Spinal cord (tissue), 10 donors: ENCODE results near the gene MRGPRD. TPM values are rescaled to one million over a fixed set of nuclear protein-coding genes. Genes with fewer than 3 reads are reported as not detected.
"Not testable (repeated sequence)": the region's sequence is repeated elsewhere in the genome, so short reads cannot be mapped to it uniquely, and the experiment has no call there.

Experiments used
- DNase-seq, 6 donors: peaks; one replicate each; pipeline versions ENCODE4 v3.0.0 to v3.0.0-alpha.2; 2013 to 2015; ENCODE audit warnings: low spot score in 6 of 6, low read depth in 4 of 6
- H3K27ac ChIP-seq: one replicate; pipeline ENCODE4 v1.5.1; 2013; ENCODE audit warnings: low read depth, low read length, control low read depth
- H3K27me3 ChIP-seq: one replicate; pipeline ENCODE4 v1.6.1; 2013; ENCODE audit warnings: low read length; ENCODE audit not compliant: control insufficient read depth, insufficient read depth
- H3K36me3 ChIP-seq: one replicate; pipeline ENCODE4 v1.6.1; 2013; ENCODE audit warnings: low read length; ENCODE audit not compliant: control insufficient read depth, insufficient read depth
- H3K4me1 ChIP-seq: one replicate; pipeline ENCODE4 v1.6.1; 2013; ENCODE audit warnings: low read length; ENCODE audit not compliant: control insufficient read depth, insufficient read depth
- H3K4me3 ChIP-seq: one replicate; pipeline ENCODE4 v1.5.1; 2013; ENCODE audit warnings: low read depth, low read length, control low read depth
- H3K9me3 ChIP-seq: one replicate; pipeline ENCODE4 v1.6.1; 2013; ENCODE audit warnings: low read length; ENCODE audit not compliant: control insufficient read depth, insufficient read depth
- WGBS: methylation state at CpG from one replicate; pipeline ENCODE4 v1.1.5; 2013; ENCODE audit warnings: missing lambda C conversion rate; ENCODE audit not compliant: insufficient coverage; 5-methylcytosine and 5-hydroxymethylcytosine counted together
- polyA plus RNA-seq, 2 donors: library from polyadenylated mRNA; unstranded; fragments of 120-200 nt; gene quantifications; one replicate each; pipeline ENCODE4 v1.2.1, GENCODE V29; 2013; ENCODE audit not compliant: insufficient read length in 2 of 2
- total RNA-seq, 2 donors: library from RNA; depleted of rRNA in 1 of 2; stranded (reverse); fragments of 120-200 nt in 1 of 2; fragments of >200 nt in 1 of 2; gene quantifications; one replicate each; pipeline versions ENCODE4 v1.2.3 to v1.2.4, GENCODE V29; 2013 to 2014
- donor health status: healthy.

MRGPRD gene
- total and polyA plus RNA-seq, 4 donors = 0.89 TPM; not detected in 3

DNA sequence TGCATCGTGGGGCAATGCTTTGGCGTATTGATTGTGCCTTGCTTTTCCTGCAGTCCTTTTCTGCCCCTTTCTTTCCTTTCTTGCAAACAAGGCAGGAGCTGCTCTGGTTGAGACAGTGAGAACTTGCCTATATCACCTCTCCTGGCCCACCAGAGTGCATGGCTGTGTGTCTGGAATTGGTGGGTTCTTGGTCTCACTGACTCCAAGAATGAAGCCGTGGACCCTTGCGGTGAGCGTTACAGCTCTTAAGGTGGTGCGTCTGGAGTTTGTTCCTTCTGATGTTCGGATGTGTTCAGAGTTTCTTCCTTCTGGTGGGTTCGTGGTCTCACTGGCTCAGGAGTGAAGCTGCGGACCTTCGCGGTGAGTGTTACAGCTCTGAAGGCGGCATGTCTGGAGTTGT, 7.1 kb downstream of the MRGPRD start:
- not testable (repeated sequence) for DNase-seq, H3K36me3 ChIP-seq, H3K4me3 ChIP-seq, H3K9me3 ChIP-seq, H3K27me3 ChIP-seq, H3K27ac ChIP-seq
- 100% methylated on average over 4 of the region's 12 CpGs for WGBS
- peaks cover 12% of the 10 kb centered on the region for H3K4me1 ChIP-seq

DNA sequence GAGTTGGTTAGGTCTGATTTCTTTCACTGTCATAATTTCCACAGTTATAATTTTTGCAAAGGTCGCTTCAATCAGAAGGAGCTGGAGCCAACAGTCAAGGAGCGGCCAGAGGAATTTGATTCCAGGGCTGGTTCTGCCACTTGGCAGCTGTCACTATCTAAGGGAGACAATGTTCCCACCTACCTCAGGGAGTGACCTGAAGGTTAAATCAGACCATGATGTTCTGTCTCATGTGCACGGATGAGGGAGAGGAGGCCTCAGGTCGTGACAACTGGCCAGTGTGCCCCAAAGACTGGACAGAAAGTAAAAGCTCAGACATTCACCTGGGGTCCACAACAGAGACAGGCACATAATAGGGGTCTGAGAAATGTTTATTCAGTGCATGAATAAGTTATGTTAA, 7.6 kb downstream of the MRGPRD start:
- Histone ChIP-seq H3K36me3 (no peaks in the 10 kb centered on the region), H3K4me1 (peaks cover 7% of the 10 kb centered on the region), H3K4me3 (no peak overlapping the region), H3K27me3 (no peaks in the 10 kb centered on the region), H3K9me3 (no peaks in the 10 kb centered on the region), H3K27ac (no peak overlapping the region)
- WGBS = 74% methylated on average over 4 of the region's 4 CpGs
- no peak for DNase-seq

DNA sequence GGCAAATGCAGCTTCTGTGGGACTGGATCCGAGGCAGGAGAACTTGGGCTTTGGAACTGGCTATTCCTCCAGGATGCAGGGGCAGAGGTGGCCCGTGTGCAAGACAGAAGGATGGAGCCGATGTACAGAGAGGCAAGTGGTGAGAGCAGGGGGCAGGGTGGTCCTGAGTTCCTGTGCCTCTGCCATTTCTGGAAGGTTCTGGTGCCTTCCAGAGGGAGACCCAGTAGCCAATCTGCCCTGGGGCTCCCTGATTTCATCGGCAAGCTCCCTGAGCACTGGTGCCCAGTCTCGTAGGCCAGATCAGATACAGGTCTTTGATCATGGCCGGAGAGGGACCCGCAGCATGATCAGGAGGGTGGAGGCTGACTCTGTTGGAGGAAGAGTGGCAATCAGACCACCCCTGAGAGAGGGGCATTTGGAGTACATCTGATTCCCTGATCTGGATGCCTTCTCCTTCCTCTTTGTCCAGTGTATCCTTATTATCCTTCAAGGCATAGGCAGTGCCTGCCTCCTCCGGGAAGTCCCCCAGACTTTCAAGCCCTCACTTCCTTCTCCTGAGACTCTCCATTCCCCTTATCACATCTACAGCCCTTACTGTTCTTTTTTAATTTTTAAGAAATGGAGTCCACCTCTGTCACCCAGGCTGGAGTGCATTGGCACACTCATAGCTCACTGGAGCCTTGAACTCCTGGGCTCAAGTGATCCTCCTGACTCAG, 9.7 kb downstream of the MRGPRD start:
- no peak for DNase-seq
- Histone ChIP-seq H3K27ac (no peak overlapping the region), H3K27me3 (no peaks in the 10 kb centered on the region), H3K4me1 (no peaks in the 10 kb centered on the region), H3K4me3 (no peak overlapping the region), H3K9me3 (no peaks in the 10 kb centered on the region), H3K36me3 (no peaks in the 10 kb centered on the region)
- 83% methylated on average over 8 of the region's 8 CpGs for WGBS

DNA sequence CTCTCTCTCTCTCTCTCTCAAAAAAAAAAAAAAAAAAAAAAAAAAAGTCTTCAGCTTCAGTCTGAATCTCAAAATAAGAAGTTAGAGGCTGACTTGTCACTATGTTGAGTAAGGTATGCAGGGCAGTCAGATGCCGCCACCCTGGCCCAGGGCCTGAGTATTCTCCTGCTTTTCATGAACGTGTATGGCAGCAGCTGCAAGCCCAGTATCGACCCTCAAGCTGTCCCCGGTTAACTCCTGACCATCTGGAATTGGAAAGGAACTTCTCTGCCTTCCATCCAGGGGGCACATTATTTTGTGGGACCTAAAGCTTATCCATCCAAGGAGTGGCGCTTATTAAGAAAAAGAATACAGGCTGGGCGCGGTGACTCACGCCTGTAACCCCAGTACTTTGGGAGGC, 11.4 kb downstream of the MRGPRD start:
- no peaks in the 10 kb centered on the region for H3K9me3 ChIP-seq
- H3K36me3 ChIP-seq = no peaks in the 10 kb centered on the region
- H3K4me3 ChIP-seq = no peak overlapping the region
- 76% methylated on average over 7 of the region's 8 CpGs for WGBS
- H3K4me1 ChIP-seq = no peaks in the 10 kb centered on the region
- H3K27me3 ChIP-seq = no peaks in the 10 kb centered on the region
- no peak for DNase-seq
- no peak overlapping the region for H3K27ac ChIP-seq

DNA sequence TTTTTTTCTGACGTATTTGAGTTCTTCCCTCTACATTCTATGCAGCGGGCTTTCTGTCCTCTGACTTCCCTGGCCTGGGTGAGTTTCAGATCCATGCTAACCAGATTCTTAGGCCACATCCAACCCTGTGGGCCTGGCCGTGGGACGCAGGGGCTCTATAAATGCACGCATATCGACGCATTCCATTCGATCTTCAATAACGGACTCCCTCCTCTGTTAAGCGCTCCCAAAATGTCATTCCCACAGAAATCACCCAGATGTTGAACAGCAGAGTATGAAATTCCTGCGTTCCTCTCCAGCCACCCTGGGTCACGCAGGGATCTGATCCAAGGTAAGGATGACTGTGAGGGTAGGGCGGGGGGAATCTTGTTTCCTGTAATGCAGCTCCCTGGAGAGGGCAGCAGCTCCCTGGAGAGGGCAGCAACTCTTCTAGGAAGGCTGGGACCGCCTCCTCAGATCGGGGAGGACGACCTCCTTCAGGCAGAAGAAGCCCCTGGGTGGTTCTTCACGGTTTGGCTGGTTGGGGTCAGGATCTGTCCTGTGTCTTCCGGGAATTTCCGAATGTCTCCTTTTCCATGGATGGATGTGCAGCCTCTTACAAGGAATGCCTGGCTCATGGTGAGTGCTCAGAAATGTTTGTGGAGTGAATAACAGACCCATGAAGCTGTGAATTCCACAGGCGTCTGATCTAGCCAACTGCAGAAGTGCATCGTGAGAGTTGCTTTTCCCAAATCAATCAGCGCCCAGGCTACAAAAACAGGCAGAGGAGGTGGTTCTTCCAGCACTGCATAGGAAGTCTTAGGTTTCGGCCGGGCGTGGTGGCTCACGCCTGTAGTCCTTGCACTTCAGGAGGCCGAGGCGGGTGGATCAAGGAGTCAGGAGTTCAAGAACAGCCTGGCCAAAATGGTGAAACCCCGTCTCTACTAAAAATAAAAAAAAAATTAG, 12.2 kb downstream of the MRGPRD start:
- Histone ChIP-seq H3K27ac (no peak overlapping the region), H3K4me1 (no peaks in the 10 kb centered on the region), H3K36me3 (no peaks in the 10 kb centered on the region), H3K9me3 (no peaks in the 10 kb centered on the region), H3K27me3 (no peaks in the 10 kb centered on the region), H3K4me3 (no peak overlapping the region)
- DNase-seq = no peak
- WGBS = 70% methylated on average over 23 of the region's 29 CpGs

DNA sequence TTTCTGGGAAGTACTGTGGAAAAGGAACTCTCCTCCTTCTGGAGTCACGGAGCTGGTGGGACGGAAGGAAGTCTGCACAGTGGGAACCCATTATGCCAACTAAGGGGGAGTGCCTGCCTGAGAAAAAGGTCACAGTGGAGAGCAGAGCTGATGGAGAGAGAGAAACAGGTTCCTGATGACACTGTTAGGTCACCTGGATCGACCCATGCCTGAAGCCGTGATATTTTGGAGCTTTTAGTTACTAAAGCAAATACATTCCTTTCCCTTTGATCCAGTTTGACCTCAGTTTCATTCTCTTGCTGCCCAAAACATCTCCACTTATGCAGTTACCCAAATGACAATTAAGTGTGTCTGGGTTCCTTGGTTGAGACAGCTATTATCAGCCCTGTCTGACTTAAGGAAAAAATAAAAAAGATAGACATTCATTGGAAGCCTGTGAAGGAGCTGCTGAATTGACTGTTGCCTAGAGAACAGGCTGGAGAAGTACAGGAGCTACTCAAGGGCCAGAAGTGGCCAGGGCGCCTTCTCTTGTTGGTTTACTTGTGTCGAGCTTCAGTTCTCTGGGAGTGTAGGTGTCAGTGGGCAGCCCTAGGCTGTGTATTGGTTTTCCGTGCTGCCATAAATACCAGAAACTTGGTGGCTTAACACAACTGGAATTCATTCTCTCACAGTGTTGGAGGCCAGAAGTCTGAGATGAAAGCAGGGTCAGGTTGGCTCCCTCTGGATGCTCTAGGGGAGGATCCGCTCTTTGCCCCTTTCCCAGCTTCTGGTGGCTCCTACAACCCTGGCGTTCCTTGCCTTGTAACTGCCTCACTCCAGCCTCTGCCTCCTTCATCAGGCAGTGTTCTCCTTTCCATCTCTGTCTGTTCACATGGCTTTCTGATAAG, 13.6 kb downstream of the MRGPRD start:
- Histone ChIP-seq H3K4me3 (no peak overlapping the region), H3K4me1 (no peaks in the 10 kb centered on the region), H3K9me3 (no peaks in the 10 kb centered on the region), H3K36me3 (no peaks in the 10 kb centered on the region), H3K27me3 (no peaks in the 10 kb centered on the region), H3K27ac (no peak overlapping the region)
- 90% methylated on average over 5 of the region's 9 CpGs for WGBS
- no peak for DNase-seq

DNA sequence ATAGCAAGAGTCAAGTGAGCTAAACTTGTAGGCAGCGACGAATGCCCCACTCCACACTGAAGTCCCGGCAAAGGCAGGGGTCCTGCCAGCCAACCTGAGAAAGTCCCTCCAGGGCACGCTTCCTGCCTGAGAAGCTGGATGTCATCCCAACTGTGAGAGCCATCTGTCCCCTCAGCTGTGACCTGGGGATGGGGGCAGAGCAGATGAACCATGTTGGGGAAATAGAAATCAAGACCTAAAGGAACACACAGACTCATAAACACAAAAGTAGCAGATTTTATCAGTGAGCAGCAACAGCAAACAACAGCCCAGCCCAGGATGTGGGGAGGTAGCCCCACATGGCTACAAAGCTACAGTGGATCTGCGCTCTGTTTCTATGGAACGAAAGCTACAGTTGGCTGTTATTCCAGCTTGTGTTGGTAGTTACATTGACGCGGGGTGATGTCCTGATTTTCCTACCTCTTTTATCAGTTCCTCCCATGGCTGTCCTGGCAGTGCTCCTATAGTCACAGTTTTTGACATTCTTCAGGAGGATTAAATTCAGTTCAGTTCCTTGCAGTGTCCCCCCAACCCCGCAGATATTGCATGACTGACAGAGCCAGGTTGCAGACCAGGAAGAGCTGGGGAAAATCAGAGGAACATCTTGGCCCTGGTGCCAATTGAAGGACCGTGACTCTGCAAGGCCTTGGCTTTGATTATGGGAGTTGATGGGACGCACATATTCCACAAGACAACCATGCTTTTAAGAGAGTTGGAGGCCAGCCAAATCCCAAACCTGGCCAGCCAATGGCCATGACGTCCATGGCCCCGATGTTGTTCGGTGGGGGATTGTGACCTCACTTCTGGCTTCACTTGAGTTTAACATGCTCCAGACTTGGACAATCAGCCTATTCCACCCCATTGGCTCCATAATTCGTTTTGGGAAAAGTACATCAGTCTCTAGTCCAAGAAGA, 14.6 kb downstream of the MRGPRD start:
- 78% methylated on average over 6 of the region's 15 CpGs for whole genome bisulfite sequencing
- Histone ChIP-seq H3K9me3 (no peaks in the 10 kb centered on the region), H3K27me3 (no peaks in the 10 kb centered on the region), H3K4me3 (no peak overlapping the region), H3K4me1 (no peaks in the 10 kb centered on the region), H3K27ac (no peak overlapping the region), H3K36me3 (no peaks in the 10 kb centered on the region)
- DNase-seq = no peak

DNA sequence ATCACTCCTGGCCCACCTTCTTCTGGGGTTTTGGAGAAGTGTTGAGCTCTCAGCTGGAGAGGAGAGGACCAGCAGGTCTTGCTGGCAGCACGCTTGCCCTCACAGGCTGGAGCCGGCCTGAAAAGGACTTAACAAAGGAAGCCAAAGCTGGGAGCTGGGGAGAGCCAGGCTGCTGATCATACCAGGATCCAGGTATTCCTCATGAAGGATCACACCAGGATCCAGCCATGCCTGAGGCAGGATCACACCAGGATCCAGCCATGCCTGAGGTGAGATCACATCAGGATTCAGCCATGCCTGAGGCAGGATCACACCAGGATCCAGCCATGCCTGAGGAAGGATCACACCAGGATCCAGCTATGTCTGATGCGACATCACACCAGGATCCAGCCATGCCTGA, 17.0 kb downstream of the MRGPRD start:
- no peaks in the 10 kb centered on the region for H3K27me3 ChIP-seq
- H3K4me3 ChIP-seq = no peak overlapping the region
- DNase-seq = no peak
- H3K27ac ChIP-seq = no peak overlapping the region
- H3K4me1 ChIP-seq = peaks cover 7% of the 10 kb centered on the region
- H3K9me3 ChIP-seq = no peaks in the 10 kb centered on the region
- no peaks in the 10 kb centered on the region for H3K36me3 ChIP-seq
- WGBS = 97% methylated on average over 3 of the region's 3 CpGs
